ENCODE measurements around the gene KPNB1.

- TF ChIP-seq CTCF (optimal IDR thresholded peaks at IDR 0.05 in 1 of 3, IDR thresholded peaks at IDR 0.05 in 1 of 3, conservative IDR thresholded peaks at IDR 0.05 in 1 of 3; ENCODE audit: extremely low read depth in 1 of 3, insufficient read depth in 2 of 3, low read length in 3 of 3) = no peak
- no peak for TF ChIP-seq EZH2 (IDR thresholded peaks at IDR 0.05; ENCODE audit: low read length)
These were observed 10.8 kb upstream of the KPNB1 start for GRCh38 chr17:47638903-47639302.

All from keratinocyte (primary cell).